Right atrium auricular region (tissue), 2 donors: ENCODE data around the gene CDX2. TPM values are rescaled to one million over a fixed set of nuclear protein-coding genes. Genes with fewer than 3 reads are reported as not detected.

Experiments
- DNase-seq: peaks from one replicate; pipeline ENCODE4 v3.0.0-alpha.2; 2019; ENCODE audit warnings: low spot score
- H3K27ac ChIP-seq, 2 donors: fragments of 200-600 bp; sonication (generic); 1 replicate in 1 of 2; 2 replicates in 1 of 2; pipeline ENCODE4 v1.5.1; 2016 to 2019
- H3K27me3 ChIP-seq, 2 donors: fragments of 200-600 bp; sonication (generic); one replicate each; pipeline versions ENCODE4 v1.5.1 to v1.6.0; 2017 to 2019
- H3K36me3 ChIP-seq: fragments of 200-600 bp; sonication (generic); one replicate; pipeline ENCODE4 v1.5.1; 2016
- H3K4me1 ChIP-seq, 2 donors: fragments of 200-600 bp; sonication (generic); one replicate each; pipeline versions ENCODE4 v1.5.1 to v1.6.0; 2017 to 2019
- H3K4me3 ChIP-seq, 2 donors: fragments of 200-600 bp; sonication (generic); 1 replicate in 1 of 2; 2 replicates in 1 of 2; pipeline ENCODE4 v1.5.1; 2017 to 2019; ENCODE audit warnings: mild to moderate bottlenecking in 1 of 2, moderate library complexity in 1 of 2
- H3K9me3 ChIP-seq, 2 donors: fragments of 200-600 bp; sonication (generic); one replicate each; pipeline ENCODE4 v1.5.1; 2019
- total RNA-seq, 2 donors: library from RNA; depleted of rRNA; stranded (reverse); fragments of >200 nt; gene quantifications; one replicate each; pipeline ENCODE4 v1.1.0, GENCODE V29; 2016
- TF ChIP-seq, protein P1 (sequence below), 2 donors: fragments of 200-600 bp; sonication (generic); IDR thresholded peaks; one replicate each; pipeline ENCODE4 v1.5.1; 2019; ENCODE audit warnings: antibody characterized with exemption in 2 of 2

CDX2 gene
- total RNA-seq, 2 donors from 2014 or later: not detected

DNA sequence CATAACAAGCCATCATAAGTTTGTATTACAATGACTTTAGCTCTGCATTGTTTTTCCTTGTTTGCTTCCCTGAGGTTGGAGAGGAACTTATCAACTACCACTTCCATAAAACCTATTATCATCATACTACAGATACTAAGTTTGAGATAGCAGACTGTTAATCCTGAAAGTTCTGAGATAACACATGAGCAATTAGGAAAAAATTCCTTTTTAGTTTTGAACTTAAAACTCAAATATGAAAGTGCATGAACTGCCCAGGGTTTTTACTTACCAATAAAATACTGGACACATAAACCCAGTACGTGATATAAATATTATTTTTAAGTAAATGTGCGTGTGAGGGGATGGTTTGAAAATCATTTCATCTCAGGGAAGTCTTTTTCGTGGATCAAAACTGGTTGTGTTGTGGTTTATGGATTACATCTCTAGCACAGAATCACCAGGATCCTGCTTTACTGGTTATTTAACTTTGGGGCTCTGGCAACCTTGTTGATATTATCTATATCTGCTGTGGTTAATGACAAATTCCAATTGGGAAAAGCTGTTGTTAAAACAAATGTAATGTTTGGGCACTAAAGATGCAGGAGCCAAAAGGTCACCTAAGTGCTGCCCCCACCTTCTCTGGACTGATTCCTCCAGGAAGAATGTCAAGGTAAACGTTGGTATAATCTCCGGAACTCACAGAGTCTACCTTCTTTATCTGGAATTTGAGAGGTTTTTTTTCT, 12.4 kb downstream of the CDX2 start:
- TF ChIP-seq, protein P1, sequence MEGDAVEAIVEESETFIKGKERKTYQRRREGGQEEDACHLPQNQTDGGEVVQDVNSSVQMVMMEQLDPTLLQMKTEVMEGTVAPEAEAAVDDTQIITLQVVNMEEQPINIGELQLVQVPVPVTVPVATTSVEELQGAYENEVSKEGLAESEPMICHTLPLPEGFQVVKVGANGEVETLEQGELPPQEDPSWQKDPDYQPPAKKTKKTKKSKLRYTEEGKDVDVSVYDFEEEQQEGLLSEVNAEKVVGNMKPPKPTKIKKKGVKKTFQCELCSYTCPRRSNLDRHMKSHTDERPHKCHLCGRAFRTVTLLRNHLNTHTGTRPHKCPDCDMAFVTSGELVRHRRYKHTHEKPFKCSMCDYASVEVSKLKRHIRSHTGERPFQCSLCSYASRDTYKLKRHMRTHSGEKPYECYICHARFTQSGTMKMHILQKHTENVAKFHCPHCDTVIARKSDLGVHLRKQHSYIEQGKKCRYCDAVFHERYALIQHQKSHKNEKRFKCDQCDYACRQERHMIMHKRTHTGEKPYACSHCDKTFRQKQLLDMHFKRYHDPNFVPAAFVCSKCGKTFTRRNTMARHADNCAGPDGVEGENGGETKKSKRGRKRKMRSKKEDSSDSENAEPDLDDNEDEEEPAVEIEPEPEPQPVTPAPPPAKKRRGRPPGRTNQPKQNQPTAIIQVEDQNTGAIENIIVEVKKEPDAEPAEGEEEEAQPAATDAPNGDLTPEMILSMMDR (IDR thresholded peaks at IDR 0.05): no peak
- no peak overlapping the region for H3K4me3 ChIP-seq
- H3K36me3 ChIP-seq: no peaks in the 10 kb centered on the region
- H3K9me3 ChIP-seq: no peaks in the 10 kb centered on the region
- H3K27me3 ChIP-seq: peaks cover 41 to 74% of the 10 kb centered on the region in 2 donors
- H3K27ac ChIP-seq: no peak overlapping the region
- DNase-seq: no peak
- peaks cover 0 to 30% of the 10 kb centered on the region in 2 donors for H3K4me1 ChIP-seq

DNA sequence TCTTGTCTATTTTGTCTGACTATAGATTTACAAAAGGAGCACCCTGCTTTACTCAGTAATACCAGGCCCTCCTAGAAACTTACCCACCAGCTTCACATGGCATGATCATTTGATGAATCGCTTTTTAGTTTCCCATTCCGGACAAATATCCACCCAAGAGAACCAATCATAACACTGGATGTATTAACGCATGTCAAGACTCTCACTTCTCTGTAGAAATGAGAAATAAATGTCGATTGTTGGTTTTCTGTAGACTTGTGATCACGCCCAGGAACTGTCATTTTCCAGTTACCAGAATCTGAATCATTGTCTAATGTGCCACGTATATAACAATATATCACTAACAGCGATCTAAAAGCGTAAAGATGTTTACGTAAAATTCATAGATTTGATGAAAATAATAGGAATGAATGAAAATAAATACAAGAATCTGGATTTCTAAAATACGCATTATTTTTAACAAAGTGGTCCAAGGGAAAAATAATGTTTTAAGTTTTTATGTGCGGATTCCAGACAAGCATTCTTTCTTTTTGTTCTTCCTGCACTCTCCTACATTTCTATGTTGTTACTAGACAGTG, 14.0 kb downstream of the CDX2 start:
- Histone ChIP-seq H3K27me3 (peaks cover 41 to 58% of the 10 kb centered on the region in 2 donors), H3K9me3 (no peaks in the 10 kb centered on the region), H3K27ac (no peak overlapping the region), H3K36me3 (no peaks in the 10 kb centered on the region), H3K4me1 (peaks cover 0 to 17% of the 10 kb centered on the region in 2 donors), H3K4me3 (no peak overlapping the region)
- DNase-seq: no peak
- TF ChIP-seq, protein P1 (IDR thresholded peaks at IDR 0.05): no peak

DNA sequence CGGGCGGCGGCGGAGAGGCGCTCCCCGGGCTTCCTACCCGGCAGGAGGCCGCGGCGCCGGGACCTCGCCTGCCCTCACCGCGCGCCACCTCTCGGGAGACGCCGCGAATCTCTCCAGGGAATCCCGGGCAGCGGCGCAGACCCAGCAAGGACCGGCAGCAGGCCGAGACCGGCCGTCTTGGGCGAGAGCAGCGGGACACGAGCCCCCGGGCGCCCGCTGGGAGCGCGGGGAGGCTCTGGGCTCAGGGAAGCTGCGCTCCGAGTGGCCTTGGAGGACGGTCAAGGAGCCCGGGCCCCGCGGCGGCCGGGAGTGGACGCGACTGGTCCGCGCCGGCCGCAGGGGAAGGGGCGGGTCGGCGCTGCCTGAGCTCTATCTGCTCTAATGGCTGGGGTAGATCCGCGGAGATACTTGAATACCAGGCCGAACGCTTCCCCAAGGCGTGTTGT, 14.7 kb downstream of the CDX2 start:
- H3K4me1 ChIP-seq: peaks cover 0 to 15% of the 10 kb centered on the region in 2 donors
- TF ChIP-seq, protein P1 (IDR thresholded peaks at IDR 0.05): no peak
- no peaks in the 10 kb centered on the region for H3K36me3 ChIP-seq
- no peaks in the 10 kb centered on the region for H3K9me3 ChIP-seq
- H3K27ac ChIP-seq: no peak overlapping the region
- H3K4me3 ChIP-seq: peak overlapping the region; percentile 21 to 45
- peaks cover 38 to 52% of the 10 kb centered on the region in 2 donors for H3K27me3 ChIP-seq
- DNase-seq: no peak

DNA sequence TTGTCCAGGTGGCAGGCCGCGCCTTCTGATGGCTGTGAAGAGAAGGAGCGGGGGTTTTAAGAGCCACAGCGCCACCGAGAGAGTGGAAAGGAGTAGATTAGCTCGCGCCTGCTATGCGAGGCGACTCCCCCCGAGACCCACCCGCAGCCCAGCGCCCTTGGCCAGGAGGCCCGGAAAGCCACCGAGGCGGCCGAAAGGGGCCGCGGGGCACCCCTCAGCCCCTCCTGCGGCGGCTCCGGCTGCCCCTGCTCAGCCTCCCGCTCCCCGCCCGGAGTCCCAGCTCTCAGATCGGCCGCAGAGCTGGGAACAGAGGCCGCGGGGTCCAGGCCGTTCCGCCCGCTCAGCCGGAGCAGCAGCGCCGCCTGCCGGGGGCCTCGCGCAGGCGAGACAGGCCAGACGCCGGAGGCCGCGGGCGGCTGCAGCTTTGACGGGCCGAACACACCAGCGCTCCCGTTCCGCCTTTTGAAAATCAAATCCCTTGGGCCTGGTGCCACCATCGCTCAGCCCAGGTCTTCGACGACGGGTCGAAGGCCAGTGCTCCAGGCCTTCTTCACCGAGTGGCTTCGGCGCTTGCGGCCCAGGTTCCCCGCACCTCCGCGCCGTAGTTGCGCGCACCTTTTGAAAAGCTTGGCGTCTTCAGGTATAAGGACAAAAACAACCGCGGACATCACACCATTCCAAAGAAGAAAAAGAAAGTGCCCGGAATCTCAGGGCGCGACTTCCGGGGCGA, 15.3 kb downstream of the CDX2 start:
- Histone ChIP-seq H3K4me1 (peaks cover 0 to 15% of the 10 kb centered on the region in 2 donors), H3K27ac (no peak overlapping the region), H3K36me3 (no peaks in the 10 kb centered on the region), H3K27me3 (peaks cover 35 to 46% of the 10 kb centered on the region in 2 donors), H3K9me3 (no peaks in the 10 kb centered on the region), H3K4me3 (peak overlapping the region; percentile 21 to 45)
- TF ChIP-seq, protein P1 (IDR thresholded peaks at IDR 0.05): peak; percentile 84 to 91
- DNase-seq: no peak

DNA sequence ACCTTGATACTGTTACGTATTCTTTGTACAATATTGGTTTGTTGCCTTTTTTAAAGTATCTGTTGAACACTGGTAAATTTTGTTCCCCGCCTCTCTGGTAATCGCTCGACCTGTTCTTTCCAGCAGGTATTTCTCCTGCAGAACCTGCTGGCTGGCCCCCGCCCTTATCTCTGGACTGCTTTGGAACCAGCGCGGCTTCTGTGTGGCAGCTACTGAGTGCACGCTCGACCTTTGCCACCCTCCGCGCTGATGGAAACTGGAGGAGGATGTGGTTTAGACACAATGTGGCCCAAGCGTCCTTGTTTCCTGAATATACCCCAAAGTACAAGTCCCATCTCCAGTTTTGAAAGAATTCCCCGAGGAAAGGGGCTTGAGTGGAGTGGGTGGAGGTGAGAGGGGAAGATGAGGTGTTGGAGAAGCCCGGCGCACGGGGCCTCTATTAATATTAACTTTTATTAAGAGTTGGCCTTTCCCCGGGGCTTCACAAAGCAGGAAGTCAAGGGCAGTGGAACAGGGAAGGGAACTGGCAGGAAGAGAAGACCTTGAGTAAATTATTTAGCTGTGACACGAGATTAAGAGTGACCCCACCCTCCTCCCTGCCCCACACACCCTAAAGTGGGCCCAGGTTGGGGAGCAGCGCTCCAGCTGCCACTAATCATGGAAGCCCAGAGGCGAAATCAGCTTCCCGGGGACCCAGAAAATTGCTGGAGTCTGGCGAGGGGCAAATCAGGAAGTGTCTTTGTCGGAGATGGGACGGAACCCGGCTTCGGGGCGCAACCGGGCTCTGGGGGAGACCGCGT, 16.0 kb downstream of the CDX2 start:
- Histone ChIP-seq H3K4me1 (peaks cover 0 to 15% of the 10 kb centered on the region in 2 donors), H3K4me3 (peak overlapping the region; percentile 21 to 45), H3K27me3 (peaks cover 33 to 38% of the 10 kb centered on the region in 2 donors), H3K9me3 (no peaks in the 10 kb centered on the region), H3K27ac (no peak overlapping the region), H3K36me3 (no peaks in the 10 kb centered on the region)
- TF ChIP-seq, protein P1 (IDR thresholded peaks at IDR 0.05): no peak
- DNase-seq: no peak
